ENCODE data around the gene USH2A. TPM values are rescaled to one million over a fixed set of nuclear protein-coding genes. Genes with fewer than 3 reads are reported as not detected.

The USH2A gene
- polyA plus RNA-seq, 1 of the 3 experiments (the other 2 are of a cell fraction) = under 0.01 TPM

GRCh38 chr1:215647738-215648137 is 775.5 kb downstream of the USH2A start:
- WGBS (ENCODE audit: low lambda C conversion rate) = 45% methylated on average over 3 of the region's 3 CpGs

GRCh38 chr1:215645861-215646260 is 777.4 kb downstream of the USH2A start:
- Histone ChIP-seq H3F3A (replicated peaks; ENCODE audit: insufficient read depth) (no peaks in the 10 kb centered on the region), H3K79me2 (ENCODE audit: insufficient read depth) (no peaks in the 10 kb centered on the region), H3K36me3 (replicated peaks in 1 of 2; ENCODE audit: control insufficient read depth in 1 of 2, insufficient read depth in 2 of 2, low read length in 1 of 2) (no peaks in the 10 kb centered on the region), H3K9ac (no peak overlapping the region), H3K27ac (ENCODE audit: low read depth in 2 of 2, low read length in 1 of 2) (no peak overlapping the region), H3K4me3 (ENCODE audit: low read depth in 2 of 2, low read length in 1 of 2) (no peak overlapping the region), H4K20me1 (ENCODE audit: insufficient read depth) (no peaks in the 10 kb centered on the region), H3K9me2 (no peaks in the 10 kb centered on the region), H3K27me3 (ENCODE audit: insufficient read depth) (no peaks in the 10 kb centered on the region), H3K9me3 (no peaks in the 10 kb centered on the region), H3K4me1 (ENCODE audit: control insufficient read depth in 1 of 2, insufficient read depth in 2 of 2, low read depth in 1 of 2, low read length in 1 of 2) (no peaks in the 10 kb centered on the region; a peak in 2 of 4 replicates), H3K4me2 (no peak overlapping the region), H2AFZ (ENCODE audit: low read depth) (no peak overlapping the region)
- DNase-seq = no peak
- ChIA-PET POLR2A (no interaction called here), CTCF (no interaction called here)
- TF ChIP-seq, protein P1, sequence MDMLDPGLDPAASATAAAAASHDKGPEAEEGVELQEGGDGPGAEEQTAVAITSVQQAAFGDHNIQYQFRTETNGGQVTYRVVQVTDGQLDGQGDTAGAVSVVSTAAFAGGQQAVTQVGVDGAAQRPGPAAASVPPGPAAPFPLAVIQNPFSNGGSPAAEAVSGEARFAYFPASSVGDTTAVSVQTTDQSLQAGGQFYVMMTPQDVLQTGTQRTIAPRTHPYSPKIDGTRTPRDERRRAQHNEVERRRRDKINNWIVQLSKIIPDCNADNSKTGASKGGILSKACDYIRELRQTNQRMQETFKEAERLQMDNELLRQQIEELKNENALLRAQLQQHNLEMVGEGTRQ (IDR thresholded peaks at IDR 0.05; ENCODE audit: borderline replicate concordance, low read depth, low read length) = no peak
- TF ChIP-seq, protein P2, sequence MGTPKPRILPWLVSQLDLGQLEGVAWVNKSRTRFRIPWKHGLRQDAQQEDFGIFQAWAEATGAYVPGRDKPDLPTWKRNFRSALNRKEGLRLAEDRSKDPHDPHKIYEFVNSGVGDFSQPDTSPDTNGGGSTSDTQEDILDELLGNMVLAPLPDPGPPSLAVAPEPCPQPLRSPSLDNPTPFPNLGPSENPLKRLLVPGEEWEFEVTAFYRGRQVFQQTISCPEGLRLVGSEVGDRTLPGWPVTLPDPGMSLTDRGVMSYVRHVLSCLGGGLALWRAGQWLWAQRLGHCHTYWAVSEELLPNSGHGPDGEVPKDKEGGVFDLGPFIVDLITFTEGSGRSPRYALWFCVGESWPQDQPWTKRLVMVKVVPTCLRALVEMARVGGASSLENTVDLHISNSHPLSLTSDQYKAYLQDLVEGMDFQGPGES (IDR thresholded peaks at IDR 0.05; ENCODE audit: low read depth, low read length) = no peak
- no peak for TF ChIP-seq FOXM1 (IDR thresholded peaks at IDR 0.05; ENCODE audit: low read depth)
- no peak for TF ChIP-seq RAD21 (IDR thresholded peaks at IDR 0.05; ENCODE audit: low read length)
- WGBS (ENCODE audit: low lambda C conversion rate) = 89% methylated on average over 2 of the region's 2 CpGs

More at GRCh38 chr1:215647738-215648137, 775.5 kb downstream of the USH2A start:
- 0 out of 2 replicates have a peak, but pooled peaks have one; percentile 29 for TF ChIP-seq RFX5 (IDR thresholded peaks at IDR 0.05; ENCODE audit: low read length)
- no peak for TF ChIP-seq RCOR1 (IDR thresholded peaks at IDR 0.05; ENCODE audit: low read length)
- H3K4me2 ChIP-seq = no peak overlapping the region
- no peaks in the 10 kb centered on the region for H3F3A ChIP-seq (replicated peaks; ENCODE audit: insufficient read depth)
- peak overlapping the region in 1 of 2 experiments; percentile 8; a peak in 1 of 4 replicates for H3K4me3 ChIP-seq (ENCODE audit: low read depth in 2 of 2, low read length in 1 of 2)
- H4K20me1 ChIP-seq (ENCODE audit: insufficient read depth) = no peaks in the 10 kb centered on the region
- DNase-seq = no peak
- peaks cover 0 to 2% of the 10 kb centered on the region in 2 experiments; a peak in 2 of 4 replicates for H3K4me1 ChIP-seq (ENCODE audit: control insufficient read depth in 1 of 2, insufficient read depth in 2 of 2, low read depth in 1 of 2, low read length in 1 of 2)
- ChIA-PET POLR2A (no interaction called here), CTCF (interaction anchor here (1.3 kb wide), 1 partner anchor 10 kb away, joined by 4 read pairs; no protein-coding TSS in a partner anchor)
- H3K27me3 ChIP-seq (ENCODE audit: insufficient read depth) = no peaks in the 10 kb centered on the region
- no peaks in the 10 kb centered on the region for H3K9me3 ChIP-seq
- H3K9ac ChIP-seq = no peak overlapping the region
- no peaks in the 10 kb centered on the region for H3K36me3 ChIP-seq (replicated peaks in 1 of 2; ENCODE audit: control insufficient read depth in 1 of 2, insufficient read depth in 2 of 2, low read length in 1 of 2)
- no peak overlapping the region for H3K27ac ChIP-seq (ENCODE audit: low read depth in 2 of 2, low read length in 1 of 2)
- H3K79me2 ChIP-seq (ENCODE audit: insufficient read depth) = no peaks in the 10 kb centered on the region
- no peak overlapping the region for H2AFZ ChIP-seq (ENCODE audit: low read depth)
- H3K9me2 ChIP-seq = no peaks in the 10 kb centered on the region

DNA sequence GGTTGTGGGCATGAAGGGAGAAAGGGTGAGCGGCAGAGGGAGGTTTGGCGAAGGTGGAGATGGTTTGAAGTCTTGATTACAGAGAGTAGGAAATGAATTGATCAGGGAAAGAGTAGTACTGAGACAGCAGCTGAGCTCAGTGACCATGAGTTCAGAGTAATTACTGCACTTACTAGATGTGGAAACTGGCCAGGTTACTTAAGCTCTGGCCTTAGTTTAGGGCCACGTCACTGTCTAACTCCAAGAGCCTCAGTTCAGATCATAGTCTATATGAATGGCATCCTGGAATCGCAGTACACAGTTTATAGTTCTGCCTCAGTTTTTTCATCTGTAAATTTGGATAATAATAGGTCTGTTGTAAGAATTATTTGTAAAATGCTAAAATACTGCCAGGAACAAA is 778.1 kb downstream of the USH2A start:
- Histone ChIP-seq H2AFZ (ENCODE audit: low read depth) (no peak overlapping the region), H3K9ac (no peak overlapping the region), H3F3A (replicated peaks; ENCODE audit: insufficient read depth) (no peaks in the 10 kb centered on the region), H3K9me2 (no peaks in the 10 kb centered on the region), H3K4me3 (ENCODE audit: low read depth in 2 of 2, low read length in 1 of 2) (no peak overlapping the region), H3K27me3 (ENCODE audit: insufficient read depth) (no peaks in the 10 kb centered on the region), H3K4me2 (no peak overlapping the region), H3K27ac (ENCODE audit: low read depth in 2 of 2, low read length in 1 of 2) (no peak overlapping the region), H4K20me1 (ENCODE audit: insufficient read depth) (no peaks in the 10 kb centered on the region), H3K36me3 (replicated peaks in 1 of 2; ENCODE audit: control insufficient read depth in 1 of 2, insufficient read depth in 2 of 2, low read length in 1 of 2) (no peaks in the 10 kb centered on the region), H3K9me3 (no peaks in the 10 kb centered on the region), H3K4me1 (ENCODE audit: control insufficient read depth in 1 of 2, insufficient read depth in 2 of 2, low read depth in 1 of 2, low read length in 1 of 2) (no peaks in the 10 kb centered on the region), H3K79me2 (ENCODE audit: insufficient read depth) (no peaks in the 10 kb centered on the region)
- CTCF ChIA-PET = no interaction called here
- TF ChIP-seq, protein P3, sequence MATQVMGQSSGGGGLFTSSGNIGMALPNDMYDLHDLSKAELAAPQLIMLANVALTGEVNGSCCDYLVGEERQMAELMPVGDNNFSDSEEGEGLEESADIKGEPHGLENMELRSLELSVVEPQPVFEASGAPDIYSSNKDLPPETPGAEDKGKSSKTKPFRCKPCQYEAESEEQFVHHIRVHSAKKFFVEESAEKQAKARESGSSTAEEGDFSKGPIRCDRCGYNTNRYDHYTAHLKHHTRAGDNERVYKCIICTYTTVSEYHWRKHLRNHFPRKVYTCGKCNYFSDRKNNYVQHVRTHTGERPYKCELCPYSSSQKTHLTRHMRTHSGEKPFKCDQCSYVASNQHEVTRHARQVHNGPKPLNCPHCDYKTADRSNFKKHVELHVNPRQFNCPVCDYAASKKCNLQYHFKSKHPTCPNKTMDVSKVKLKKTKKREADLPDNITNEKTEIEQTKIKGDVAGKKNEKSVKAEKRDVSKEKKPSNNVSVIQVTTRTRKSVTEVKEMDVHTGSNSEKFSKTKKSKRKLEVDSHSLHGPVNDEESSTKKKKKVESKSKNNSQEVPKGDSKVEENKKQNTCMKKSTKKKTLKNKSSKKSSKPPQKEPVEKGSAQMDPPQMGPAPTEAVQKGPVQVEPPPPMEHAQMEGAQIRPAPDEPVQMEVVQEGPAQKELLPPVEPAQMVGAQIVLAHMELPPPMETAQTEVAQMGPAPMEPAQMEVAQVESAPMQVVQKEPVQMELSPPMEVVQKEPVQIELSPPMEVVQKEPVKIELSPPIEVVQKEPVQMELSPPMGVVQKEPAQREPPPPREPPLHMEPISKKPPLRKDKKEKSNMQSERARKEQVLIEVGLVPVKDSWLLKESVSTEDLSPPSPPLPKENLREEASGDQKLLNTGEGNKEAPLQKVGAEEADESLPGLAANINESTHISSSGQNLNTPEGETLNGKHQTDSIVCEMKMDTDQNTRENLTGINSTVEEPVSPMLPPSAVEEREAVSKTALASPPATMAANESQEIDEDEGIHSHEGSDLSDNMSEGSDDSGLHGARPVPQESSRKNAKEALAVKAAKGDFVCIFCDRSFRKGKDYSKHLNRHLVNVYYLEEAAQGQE (IDR thresholded peaks at IDR 0.05; ENCODE audit: low read depth, low read length) = no peak
- TF ChIP-seq, protein P1 (IDR thresholded peaks at IDR 0.05; ENCODE audit: borderline replicate concordance, low read depth, low read length) = no peak
- no peak for TF ChIP-seq GABPA (IDR thresholded peaks at IDR 0.05; ENCODE audit: low read depth)
- TF ChIP-seq, protein P4, sequence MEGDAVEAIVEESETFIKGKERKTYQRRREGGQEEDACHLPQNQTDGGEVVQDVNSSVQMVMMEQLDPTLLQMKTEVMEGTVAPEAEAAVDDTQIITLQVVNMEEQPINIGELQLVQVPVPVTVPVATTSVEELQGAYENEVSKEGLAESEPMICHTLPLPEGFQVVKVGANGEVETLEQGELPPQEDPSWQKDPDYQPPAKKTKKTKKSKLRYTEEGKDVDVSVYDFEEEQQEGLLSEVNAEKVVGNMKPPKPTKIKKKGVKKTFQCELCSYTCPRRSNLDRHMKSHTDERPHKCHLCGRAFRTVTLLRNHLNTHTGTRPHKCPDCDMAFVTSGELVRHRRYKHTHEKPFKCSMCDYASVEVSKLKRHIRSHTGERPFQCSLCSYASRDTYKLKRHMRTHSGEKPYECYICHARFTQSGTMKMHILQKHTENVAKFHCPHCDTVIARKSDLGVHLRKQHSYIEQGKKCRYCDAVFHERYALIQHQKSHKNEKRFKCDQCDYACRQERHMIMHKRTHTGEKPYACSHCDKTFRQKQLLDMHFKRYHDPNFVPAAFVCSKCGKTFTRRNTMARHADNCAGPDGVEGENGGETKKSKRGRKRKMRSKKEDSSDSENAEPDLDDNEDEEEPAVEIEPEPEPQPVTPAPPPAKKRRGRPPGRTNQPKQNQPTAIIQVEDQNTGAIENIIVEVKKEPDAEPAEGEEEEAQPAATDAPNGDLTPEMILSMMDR (IDR thresholded peaks at IDR 0.05) = no peak
- no peak for TF ChIP-seq FOSL2 (IDR thresholded peaks at IDR 0.05; ENCODE audit: borderline replicate concordance, low read depth)
- no peak for TF ChIP-seq RXRA (IDR thresholded peaks at IDR 0.05; ENCODE audit: borderline replicate concordance, low read depth)
- POLR2A ChIA-PET = no interaction called here
- DNase-seq = no peak
- 78% methylated on average over 4 of the region's 4 CpGs for WGBS (ENCODE audit: low lambda C conversion rate)
